ENCODE data around the gene SIL1. TPM values are rescaled to one million over a fixed set of nuclear protein-coding genes. Genes with fewer than 3 reads are reported as not detected.

The SIL1 gene
- total and polyA plus RNA-seq, 2 of the 8 experiments (the other 6 are each of a cell fraction or from before 2014, with no cell fraction given) = 8.3 to 12.8 TPM

GRCh38 chr5:139133282-139133681 lies 64.9 kb downstream of the SIL1 start:
- Histone ChIP-seq H3K9ac (replicated peaks in 1 of 4; ENCODE audit: extremely low read depth in 1 of 4, low read depth in 3 of 4, low read length in 3 of 4) (no peak overlapping the region), H3K4me3 (ENCODE audit: extremely low read depth in 1 of 4, insufficient read depth in 2 of 4, low read depth in 3 of 4, low read length in 4 of 4) (no peak overlapping the region), H2AK5ac (ENCODE audit: low read depth, low read length) (no peak overlapping the region), H2BK20ac (ENCODE audit: low read length) (no peak overlapping the region), H2BK120ac (replicated peaks; ENCODE audit: low read depth, low read length) (no peak overlapping the region), H3K4me1 (replicated peaks in 1 of 4; ENCODE audit: control insufficient read depth in 3 of 4, insufficient read depth in 4 of 4, low read length in 3 of 4) (peaks cover 0 to 6% (median 4%) of the 10 kb centered on the region in 4 experiments; a peak in 5 of 7 replicates), H3K4ac (replicated peaks; ENCODE audit: insufficient read length, low read depth, low read length) (no peak overlapping the region), H4K20me1 (replicated peaks in 1 of 2; ENCODE audit: control insufficient read depth in 1 of 2, insufficient read depth in 2 of 2, low read length in 2 of 2) (no peaks in the 10 kb centered on the region), H3K79me2 (ENCODE audit: control insufficient read depth in 1 of 2, insufficient read depth in 2 of 2, low read length in 2 of 2) (no peaks in the 10 kb centered on the region), H3K23ac (ENCODE audit: insufficient read length) (no peak overlapping the region), H3K79me1 (ENCODE audit: low read depth, low read length) (no peaks in the 10 kb centered on the region), H3K23me2 (ENCODE audit: low read depth, low read length) (no peaks in the 10 kb centered on the region), H2BK12ac (ENCODE audit: low read depth, low read length) (no peak overlapping the region), H3K27ac (ENCODE audit: low read depth, low read length) (no peak overlapping the region), H4K91ac (replicated peaks; ENCODE audit: insufficient read length, low read length) (no peak overlapping the region), H3K4me2 (ENCODE audit: insufficient read depth in 1 of 2, low read depth in 2 of 2, low read length in 2 of 2) (no peak overlapping the region), H3K9me3 (ENCODE audit: insufficient read depth in 2 of 2, low read depth in 1 of 2, low read length in 1 of 2) (no peaks in the 10 kb centered on the region), H2BK15ac (ENCODE audit: low read length) (no peak overlapping the region), H3K18ac (ENCODE audit: extremely low read depth, low read length) (no peak overlapping the region), H4K5ac (ENCODE audit: insufficient read length, low read depth, low read length) (no peak overlapping the region), H2BK5ac (ENCODE audit: low read depth, low read length) (no peak overlapping the region), H3K36me3 (ENCODE audit: control insufficient read depth in 2 of 4, insufficient read depth in 4 of 4, low read length in 3 of 4) (no peaks in the 10 kb centered on the region), H3K27me3 (replicated peaks in 1 of 4; ENCODE audit: control insufficient read depth in 3 of 4, extremely low read depth in 1 of 4, insufficient read depth in 3 of 4, low read length in 3 of 4) (no peaks in the 10 kb centered on the region), H4K8ac (ENCODE audit: extremely low read depth, insufficient read depth, low read length) (no peak overlapping the region), H2AFZ (ENCODE audit: low read length) (no peak overlapping the region), H3K56ac (replicated peaks; ENCODE audit: insufficient read length, low read depth, low read length) (no peak overlapping the region), H3K14ac (ENCODE audit: insufficient read length) (no peak overlapping the region)
- DNase-seq (ENCODE audit: low read depth in 1 of 2, low spot score in 2 of 2) = no peak
- no peak for FAIRE-seq
- CTCF ChIA-PET (ENCODE audit: partially characterized antibody) = interaction anchor here (0.6 to 2.7 kb wide), 2 partner anchors 14 to 398 kb away, joined by 3 to 8 read pairs; no protein-coding TSS in a partner anchor
- POLR2A ChIA-PET (ENCODE audit: partially characterized antibody) = no interaction called here
- TF ChIP-seq JUN (IDR thresholded peaks at IDR 0.05; ENCODE audit: low read depth, low read length) = no peak
- WGBS, 2 experiments (ENCODE audit: extremely low coverage in 1 of 2, insufficient coverage in 1 of 2, insufficient read length in 1 of 2, insufficient replicate concordance in 2 of 2, low coverage in 1 of 2, low lambda C conversion rate in 2 of 2, missing lambda C conversion rate in 1 of 2) = 84% methylated on average over 2 of the region's 2 CpGs; no CpG with 5 or more reads in 1 of the 2 experiments
